Adrenal gland (tissue), 12 donors: ENCODE results near the gene IDH3A. TPM values are rescaled to one million over a fixed set of nuclear protein-coding genes. Genes with fewer than 3 reads are reported as not detected.

ENCODE experiments used
- DNase-seq, 7 donors: peaks; one replicate each; pipeline ENCODE4 v3.0.0-alpha.2; 2019 to 2020
- H3K27ac ChIP-seq, 5 donors: fragments of 200-600 bp; sonication (generic) in 4 of 5; 1 replicate in 3 of 5; 2 replicates in 2 of 5; pipeline versions ENCODE4 v1.5.1 to v1.8.0; 2016 to 2020; ENCODE audit warnings: mild to moderate bottlenecking in 1 of 5
- H3K27me3 ChIP-seq: fragments of 200-600 bp; 2 replicates; pipeline ENCODE4 v1.8.0; 2021
- H3K36me3 ChIP-seq, 2 donors: fragments of 200-600 bp; replicated peaks in 1 of 2; 1 replicate in 1 of 2; 2 replicates in 1 of 2; pipeline versions ENCODE4 v1.5.1 to v1.8.0; 2018 to 2022
- H3K4me1 ChIP-seq, 2 donors: fragments of 200-600 bp; replicated peaks in 1 of 2; 1 replicate in 1 of 2; 2 replicates in 1 of 2; pipeline versions ENCODE4 v1.5.1 to v1.8.0; 2018 to 2021
- H3K4me3 ChIP-seq, 4 donors: fragments of 200-600 bp; sonication (generic) in 3 of 4; one replicate each; pipeline ENCODE4 v1.5.1; 2016 to 2018
- H3K9me3 ChIP-seq, 3 donors: fragments of 200-600 bp; sonication (generic) in 1 of 3; replicated peaks in 1 of 3; 1 replicate in 2 of 3; 2 replicates in 1 of 3; pipeline versions ENCODE4 v1.5.1 to v1.8.0; 2016 to 2021
- POLR2A ChIP-seq, 2 donors: fragments of 450-650 bp; IDR thresholded peaks; one replicate each; pipeline ENCODE4 v1.6.1; 2017; ENCODE audit warnings: antibody characterized with exemption in 2 of 2, mild to moderate bottlenecking in 2 of 2, moderate library complexity in 1 of 2
- WGBS, 4 donors: extraction: QIAGEN DNeasy Blood & Tissue Kit in 2 of 4; methylation state at CpG; one replicate each; pipeline versions ENCODE4 v1.1.5 to v1.1.7; 2013 to 2017; 5-methylcytosine and 5-hydroxymethylcytosine counted together
- intact Hi-C, 2 donors: fragments of 100-400 bp; cut with DNase I; formaldehyde crosslinking; loops; one replicate each; pipeline versions ENCODE4 v1.14.1 to v1.15.0; 2022 to 2023
- polyA plus RNA-seq, 3 donors: library from polyadenylated mRNA; stranded (reverse); fragments of 200-250 nt in 2 of 3; fragments of 350-450 nt in 1 of 3; fragmentation: Illumina TruSeq in 1 of 3; extraction: RNeasy Lipid Tissue Mini Kit (QIAGEN cat#74804) in 1 of 3; gene quantifications; one replicate each; pipeline ENCODE4 v1.2.3, GENCODE V29; 2013 to 2014
- total RNA-seq, 9 donors: library from RNA; depleted of rRNA in 4 of 9; stranded (reverse); fragments of >200 nt in 4 of 9; fragments of 120-200 nt in 1 of 9; fragmentation: NEBNext Ultra II Directional in 1 of 9; extraction: Animal tissue kit (Norgen Biotek cat#: 25700) in 1 of 9; gene quantifications; one replicate each; pipeline versions ENCODE4 v1.1.0 to v1.2.4, GENCODE V29; 2013 to 2023
- TF ChIP-seq, protein P1 (sequence below), 6 experiments: fragments of 450-650 bp in 4 of 6; fragments of 200-600 bp in 2 of 6; sonication (generic) in 1 of 6; IDR thresholded peaks; 1 replicate in 5 of 6; 2 replicates in 1 of 6; pipeline versions ENCODE4 v1.5.1 to v1.8.0; 2016 to 2021; ENCODE audit warnings: antibody characterized with exemption in 6 of 6, mild to moderate bottlenecking in 2 of 6, moderate library complexity in 1 of 6
- donor health status: healthy with polysubstance abuse.
- donor health status: Bipolar disorder and iron deficiency.
- donor health status: DM: yes; HTN: yes; CAD: no.
- donor health status: DM: no; HTN: no; CAD: no.
- donor health status: DM: no; HTN: no; CAD: no.
- donor health status: DM: yes; HTN: yes; CAD: no.

IDH3A gene
- total and polyA plus RNA-seq, 12 donors = 26.9 to 392 (median 132) TPM

DNA sequence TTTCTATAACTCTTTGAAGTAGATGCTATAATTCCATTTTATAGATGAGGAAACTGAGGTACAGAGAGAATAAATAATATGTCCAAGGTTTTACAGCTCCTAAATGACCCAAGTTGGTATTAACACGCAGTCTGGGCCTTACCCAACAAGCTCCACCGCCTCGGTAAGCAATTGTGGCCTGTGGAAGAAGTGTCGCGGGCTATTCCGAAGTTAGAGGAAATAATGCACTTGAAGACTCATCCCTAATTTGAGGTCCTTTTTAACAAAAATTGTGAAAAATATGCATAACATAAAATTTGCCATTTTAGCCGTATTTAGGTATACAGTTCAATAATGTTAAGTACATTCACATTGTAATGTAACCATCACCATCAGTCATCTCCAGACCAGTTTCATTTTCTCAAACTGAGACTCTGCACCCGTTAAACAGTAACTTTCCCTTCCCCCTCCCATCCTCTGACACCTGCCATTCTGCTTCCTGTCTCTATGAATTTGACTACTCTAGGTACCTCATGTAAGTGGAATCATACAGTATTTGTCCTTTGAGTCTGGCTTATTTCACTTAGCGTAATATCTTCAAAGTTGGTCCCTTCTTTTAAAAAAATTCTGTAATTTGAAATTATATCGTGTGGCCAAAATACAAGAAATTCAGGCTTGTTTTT is 18.2 kb downstream of the IDH3A start:
- intact Hi-C loops = no loop called here
- no peak for TF ChIP-seq POLR2A (IDR thresholded peaks at IDR 0.05)
- TF ChIP-seq, protein P1, sequence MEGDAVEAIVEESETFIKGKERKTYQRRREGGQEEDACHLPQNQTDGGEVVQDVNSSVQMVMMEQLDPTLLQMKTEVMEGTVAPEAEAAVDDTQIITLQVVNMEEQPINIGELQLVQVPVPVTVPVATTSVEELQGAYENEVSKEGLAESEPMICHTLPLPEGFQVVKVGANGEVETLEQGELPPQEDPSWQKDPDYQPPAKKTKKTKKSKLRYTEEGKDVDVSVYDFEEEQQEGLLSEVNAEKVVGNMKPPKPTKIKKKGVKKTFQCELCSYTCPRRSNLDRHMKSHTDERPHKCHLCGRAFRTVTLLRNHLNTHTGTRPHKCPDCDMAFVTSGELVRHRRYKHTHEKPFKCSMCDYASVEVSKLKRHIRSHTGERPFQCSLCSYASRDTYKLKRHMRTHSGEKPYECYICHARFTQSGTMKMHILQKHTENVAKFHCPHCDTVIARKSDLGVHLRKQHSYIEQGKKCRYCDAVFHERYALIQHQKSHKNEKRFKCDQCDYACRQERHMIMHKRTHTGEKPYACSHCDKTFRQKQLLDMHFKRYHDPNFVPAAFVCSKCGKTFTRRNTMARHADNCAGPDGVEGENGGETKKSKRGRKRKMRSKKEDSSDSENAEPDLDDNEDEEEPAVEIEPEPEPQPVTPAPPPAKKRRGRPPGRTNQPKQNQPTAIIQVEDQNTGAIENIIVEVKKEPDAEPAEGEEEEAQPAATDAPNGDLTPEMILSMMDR (IDR thresholded peaks at IDR 0.05) = no peak
- H3K4me1 ChIP-seq = peaks cover 0 to 9% of the 10 kb centered on the region in 2 donors
- no peak overlapping the region for H3K27ac ChIP-seq
- H3K4me3 ChIP-seq = no peak overlapping the region
- no peaks in the 10 kb centered on the region for H3K27me3 ChIP-seq
- no peaks in the 10 kb centered on the region for H3K9me3 ChIP-seq
- DNase-seq = no peak
- WGBS, 4 donors = 88 to 90% (median 89%) methylated on average over 10 of the region's 10 CpGs
- peaks cover 0 to 98% of the 10 kb centered on the region in 2 donors for H3K36me3 ChIP-seq

DNA sequence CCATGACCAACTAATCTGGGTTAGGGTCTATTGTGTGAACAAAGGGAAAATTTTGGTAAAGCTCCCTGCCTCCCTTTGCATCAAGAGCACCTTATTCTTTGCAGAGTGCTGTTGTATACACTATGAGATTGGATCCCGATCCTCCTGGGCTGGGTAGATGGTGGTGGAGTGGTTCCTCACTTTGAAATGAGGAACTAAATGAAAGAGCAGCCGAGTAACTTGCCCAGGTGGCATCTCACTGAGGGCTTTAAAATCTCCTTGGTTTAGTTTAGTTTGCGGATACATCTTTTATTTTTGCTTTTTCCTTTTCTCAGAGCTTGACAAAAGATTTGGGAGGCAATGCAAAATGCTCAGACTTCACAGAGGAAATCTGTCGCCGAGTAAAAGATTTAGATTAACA is 19.4 kb downstream of the IDH3A start:
- Histone ChIP-seq H3K4me3 (no peak overlapping the region), H3K4me1 (peaks cover 5 to 18% of the 10 kb centered on the region in 2 donors), H3K27me3 (no peaks in the 10 kb centered on the region), H3K36me3 (peaks cover 0 to 86% of the 10 kb centered on the region in 2 donors), H3K9me3 (no peaks in the 10 kb centered on the region), H3K27ac (no peak overlapping the region)
- peak in 1 of 7 donors; percentile 16 for DNase-seq
- intact Hi-C loops = no loop called here
- TF ChIP-seq, protein P1 (IDR thresholded peaks at IDR 0.05) = no peak
- TF ChIP-seq POLR2A (IDR thresholded peaks at IDR 0.05) = no peak
- WGBS, 4 donors = 79 to 88% (median 82%) methylated on average over 5 of the region's 5 CpGs

DNA sequence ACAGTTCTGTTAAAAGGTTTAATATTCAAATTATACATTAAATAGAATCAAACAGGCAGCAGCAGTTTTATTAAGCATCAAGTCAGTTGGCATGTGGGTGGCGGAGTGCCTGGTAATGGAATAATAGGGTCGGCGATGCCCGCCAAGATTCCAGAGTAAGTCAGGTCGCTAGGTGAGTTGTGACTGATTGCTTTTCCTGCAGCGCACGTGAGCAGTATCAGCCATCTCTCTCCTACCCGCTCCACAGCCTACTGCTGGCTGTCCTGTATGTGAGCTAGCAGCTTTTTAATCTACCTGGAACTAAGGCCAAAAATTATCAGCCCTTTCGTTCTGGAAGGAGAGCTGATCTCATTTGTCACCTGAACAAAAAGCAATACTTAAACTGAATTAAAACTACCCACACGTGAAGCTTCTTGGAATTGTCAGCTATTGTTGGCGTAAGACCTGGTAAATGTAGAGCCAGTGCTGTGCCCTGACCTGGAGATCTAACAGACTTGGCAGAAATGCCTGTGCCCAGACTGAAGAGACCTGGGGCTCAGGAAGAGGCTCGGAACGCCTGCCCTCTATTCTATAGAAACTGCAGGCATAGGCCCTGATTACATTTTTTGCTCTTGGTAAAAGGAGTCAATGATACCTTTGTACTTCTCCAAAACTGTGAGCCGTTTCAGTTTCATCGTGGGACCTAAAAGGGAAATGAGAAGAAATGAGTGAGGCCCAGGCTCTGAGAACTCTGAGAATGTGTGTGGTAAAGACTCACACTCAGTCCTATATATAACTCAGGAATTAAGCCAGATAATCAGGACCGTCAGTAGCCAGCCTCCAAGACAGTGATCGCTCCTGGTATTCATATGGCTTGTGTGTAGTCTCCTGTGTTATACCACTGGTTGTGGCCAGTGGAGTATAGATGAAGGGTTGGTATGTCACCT is 21.9 kb downstream of the IDH3A start:
- Histone ChIP-seq H3K4me3 (no peak overlapping the region), H3K27ac (peak overlapping the region in 1 of 5 donors; percentile 67), H3K4me1 (peaks cover 5 to 18% of the 10 kb centered on the region in 2 donors), H3K27me3 (no peaks in the 10 kb centered on the region), H3K36me3 (peaks cover 0 to 61% of the 10 kb centered on the region in 2 donors), H3K9me3 (no peaks in the 10 kb centered on the region)
- 80 to 84% (median 83%) methylated on average over 17 of the region's 17 CpGs for WGBS, 4 donors
- intact Hi-C loops = loop anchor here in 1 of 2 donors (10.0 kb wide), 1 partner anchor 64 kb away; the partner anchor contains the start of gene ACSBG1
- TF ChIP-seq, protein P1 (IDR thresholded peaks at IDR 0.05) = no peak
- TF ChIP-seq POLR2A (IDR thresholded peaks at IDR 0.05) = no peak
- peak in 1 of 7 donors; percentile 22 for DNase-seq

DNA sequence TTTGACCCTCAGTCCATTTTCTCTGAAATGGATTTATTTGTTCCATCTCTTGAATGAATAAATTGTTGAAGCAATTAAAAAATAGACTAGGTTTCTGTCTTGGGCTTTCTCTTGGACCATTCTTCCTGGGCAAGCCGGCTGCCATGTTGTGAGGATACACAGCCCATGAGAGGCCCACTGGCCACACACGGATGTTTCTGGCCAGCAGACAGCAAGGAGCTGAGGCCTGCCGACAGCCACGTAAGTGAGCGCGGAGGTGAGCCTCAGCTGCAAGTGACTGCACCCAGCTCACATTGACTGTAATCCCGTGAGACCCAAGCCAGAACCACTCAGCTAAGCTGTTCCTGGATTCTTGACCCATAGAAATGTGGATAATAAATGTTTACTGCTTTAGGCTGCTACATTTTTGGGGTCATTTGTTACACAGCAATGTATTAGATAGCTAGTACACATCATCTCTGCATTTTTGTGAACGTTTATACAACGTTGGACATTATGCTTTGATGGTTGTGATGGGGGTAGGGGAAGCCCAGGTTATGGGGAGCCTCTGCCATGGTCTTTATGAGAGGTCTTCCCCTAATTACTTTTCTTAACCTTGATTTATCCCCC is 22.8 kb downstream of the IDH3A start:
- Histone ChIP-seq H3K9me3 (no peaks in the 10 kb centered on the region), H3K4me1 (peaks cover 5 to 18% of the 10 kb centered on the region in 2 donors), H3K27me3 (no peaks in the 10 kb centered on the region), H3K27ac (peak overlapping the region in 3 of 5 donors; percentile 63 to 79 (median 67)), H3K36me3 (peaks cover 0 to 52% of the 10 kb centered on the region in 2 donors), H3K4me3 (no peak overlapping the region)
- intact Hi-C loops = loop anchor here in 1 of 2 donors (10.0 kb wide), 1 partner anchor 63 kb away; the partner anchor contains the start of gene ACSBG1
- 90 to 93% (median 91%) methylated on average over 9 of the region's 9 CpGs for WGBS, 4 donors
- TF ChIP-seq POLR2A (IDR thresholded peaks at IDR 0.05) = no peak
- TF ChIP-seq, protein P1 (IDR thresholded peaks at IDR 0.05) = no peak
- DNase-seq = peak in 1 of 7 donors; percentile 20
